ENCODE results near the gene UPK3A.

DNA sequence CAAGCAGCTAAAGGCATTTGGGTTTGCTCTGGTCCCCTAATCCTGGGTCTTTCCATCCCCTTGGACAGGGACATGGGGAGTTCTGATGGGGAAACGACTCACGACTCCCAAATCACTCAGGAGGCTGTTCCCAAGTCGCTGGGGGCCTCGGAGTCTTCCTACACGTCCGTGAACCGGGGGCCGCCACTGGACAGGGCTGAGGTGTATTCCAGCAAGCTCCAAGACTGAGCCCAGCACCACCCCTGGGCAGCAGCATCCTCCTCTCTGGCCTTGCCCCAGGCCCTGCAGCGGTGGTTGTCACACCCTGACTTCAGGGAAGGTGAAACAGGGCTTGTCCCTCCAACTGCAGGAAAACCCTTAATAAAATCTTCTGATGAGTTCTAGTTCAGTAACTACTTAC, 10.7 kb downstream of the UPK3A start:
- TF ChIP-seq, protein P1, sequence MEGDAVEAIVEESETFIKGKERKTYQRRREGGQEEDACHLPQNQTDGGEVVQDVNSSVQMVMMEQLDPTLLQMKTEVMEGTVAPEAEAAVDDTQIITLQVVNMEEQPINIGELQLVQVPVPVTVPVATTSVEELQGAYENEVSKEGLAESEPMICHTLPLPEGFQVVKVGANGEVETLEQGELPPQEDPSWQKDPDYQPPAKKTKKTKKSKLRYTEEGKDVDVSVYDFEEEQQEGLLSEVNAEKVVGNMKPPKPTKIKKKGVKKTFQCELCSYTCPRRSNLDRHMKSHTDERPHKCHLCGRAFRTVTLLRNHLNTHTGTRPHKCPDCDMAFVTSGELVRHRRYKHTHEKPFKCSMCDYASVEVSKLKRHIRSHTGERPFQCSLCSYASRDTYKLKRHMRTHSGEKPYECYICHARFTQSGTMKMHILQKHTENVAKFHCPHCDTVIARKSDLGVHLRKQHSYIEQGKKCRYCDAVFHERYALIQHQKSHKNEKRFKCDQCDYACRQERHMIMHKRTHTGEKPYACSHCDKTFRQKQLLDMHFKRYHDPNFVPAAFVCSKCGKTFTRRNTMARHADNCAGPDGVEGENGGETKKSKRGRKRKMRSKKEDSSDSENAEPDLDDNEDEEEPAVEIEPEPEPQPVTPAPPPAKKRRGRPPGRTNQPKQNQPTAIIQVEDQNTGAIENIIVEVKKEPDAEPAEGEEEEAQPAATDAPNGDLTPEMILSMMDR (IDR thresholded peaks at IDR 0.05), result no peak
- no peak for TF ChIP-seq POLR2AphosphoS5 (IDR thresholded peaks at IDR 0.05)

Data from breast epithelium (tissue), 3 donors.